ENCODE data around the gene DIPK2A.

The DIPK2A gene

GRCh38 chr3:144011251-144011799 lies 39.7 kb downstream of the DIPK2A start:
- no peaks in the 10 kb centered on the region for H3K4me1 ChIP-seq (ENCODE audit: control insufficient read depth in 1 of 2, insufficient read depth in 1 of 2, low read depth in 1 of 2, low read length in 1 of 2)
- no peak for TF ChIP-seq CTCF (IDR thresholded peaks at IDR 0.05)
- no peaks in the 10 kb centered on the region for H3K36me3 ChIP-seq
- H3K4me3 ChIP-seq (ENCODE audit: low read depth in 1 of 2, low read length in 1 of 2), result no peak overlapping the region
- no peaks in the 10 kb centered on the region for H3K9me3 ChIP-seq
- H3K27me3 ChIP-seq, result no peaks in the 10 kb centered on the region
- no peak overlapping the region for H3K27ac ChIP-seq

- H3K4me3 ChIP-seq (ENCODE audit: low read depth in 1 of 2, low read length in 1 of 2), result no peak overlapping the region
- no peak for TF ChIP-seq CTCF (IDR thresholded peaks at IDR 0.05)
Observed at GRCh38 chr3:144015133-144015532, 43.5 kb downstream of the DIPK2A start.

GRCh38 chr3:144018776-144019175 lies 47.2 kb downstream of the DIPK2A start:
- H3K27ac ChIP-seq, result no peak overlapping the region
- H3K36me3 ChIP-seq, result no peaks in the 10 kb centered on the region
- no peaks in the 10 kb centered on the region for H3K27me3 ChIP-seq
- TF ChIP-seq CTCF (IDR thresholded peaks at IDR 0.05), result no peak
- H3K9me3 ChIP-seq, result no peaks in the 10 kb centered on the region
- no peaks in the 10 kb centered on the region for H3K4me1 ChIP-seq (ENCODE audit: control insufficient read depth in 1 of 2, insufficient read depth in 1 of 2, low read depth in 1 of 2, low read length in 1 of 2)
- no peak overlapping the region for H3K4me3 ChIP-seq (ENCODE audit: low read depth in 1 of 2, low read length in 1 of 2)

More at GRCh38 chr3:144015133-144015532, 43.5 kb downstream of the DIPK2A start:
- no peaks in the 10 kb centered on the region for H3K36me3 ChIP-seq
- no peak overlapping the region for H3K27ac ChIP-seq
- H3K27me3 ChIP-seq, result no peaks in the 10 kb centered on the region
- H3K4me1 ChIP-seq (ENCODE audit: control insufficient read depth in 1 of 2, insufficient read depth in 1 of 2, low read depth in 1 of 2, low read length in 1 of 2), result no peaks in the 10 kb centered on the region
- H3K9me3 ChIP-seq, result no peaks in the 10 kb centered on the region

All from neutrophil (primary cell).